HepG2 (cell line): ENCODE measurements around the gene MYO1B. TPM values are rescaled to one million over a fixed set of nuclear protein-coding genes. Genes with fewer than 3 reads are reported as not detected.
A peak's percentile ranks its signal among the peaks of the same experiment; 100 is the strongest.

Source experiments
- GABPA ChIP-seq, 2 experiments: IDR thresholded peaks; 2 replicates each; pipeline ENCODE4 v1.6.1; 2011 to 2016; ENCODE audit warnings: low read depth in 2 of 2, low read length in 1 of 2, missing biosample characterization in 1 of 2, missing genetic modification characterization in 1 of 2
- HDAC2 ChIP-seq: sonication (generic); formaldehyde crosslinking; IDR thresholded peaks from 2 replicates; pipeline ENCODE4 v1.4.0; 2020; ENCODE audit warnings: missing genetic modification reagents
- ISX ChIP-seq: sonication (generic); formaldehyde crosslinking; conservative IDR thresholded peaks from 2 replicates; pipeline ENCODE4 v1.5.0; 2020; ENCODE audit warnings: missing genetic modification reagents
- SCMH1 ChIP-seq: sonication (generic); formaldehyde crosslinking; IDR thresholded peaks from 2 replicates; pipeline ENCODE4 v1.9.0; 2021; ENCODE audit warnings: missing genetic modification reagents, mild to moderate bottlenecking, borderline replicate concordance
- SIX1 ChIP-seq: sonication (generic); formaldehyde crosslinking; IDR thresholded peaks from 2 replicates; pipeline ENCODE4 v1.4.0; 2020; ENCODE audit warnings: missing genetic modification reagents, borderline replicate concordance
- SOX6 ChIP-seq, 2 experiments: fragments of 450-650 bp in 1 of 2; sonication (generic) in 1 of 2; formaldehyde crosslinking in 1 of 2; IDR thresholded peaks; 2 replicates each; pipeline versions ENCODE4 v1.4.0 to v1.6.1; 2017 to 2020; ENCODE audit warnings: antibody characterized with exemption in 1 of 2, mild to moderate bottlenecking in 1 of 2, missing genetic modification reagents in 1 of 2
- ZNF562 ChIP-seq: sonication (generic); formaldehyde crosslinking; IDR thresholded peaks from 2 replicates; pipeline ENCODE4 v1.8.0; 2022; ENCODE audit warnings: missing genetic modification reagents, borderline replicate concordance
- ZNF629 ChIP-seq: sonication (generic); formaldehyde crosslinking; conservative IDR thresholded peaks from 2 replicates; pipeline ENCODE4 v1.5.0; 2020; ENCODE audit warnings: missing genetic modification reagents
- ZNF724P ChIP-seq: sonication (generic); formaldehyde crosslinking; IDR thresholded peaks from 2 replicates; pipeline ENCODE4 v1.8.0; 2022; ENCODE audit warnings: missing genetic modification reagents, borderline replicate concordance
- ZNF768 ChIP-seq: sonication (generic); formaldehyde crosslinking; IDR thresholded peaks from 2 replicates; pipeline ENCODE4 v1.4.0; 2020; ENCODE audit warnings: missing genetic modification reagents
- polyA plus RNA-seq, 8 experiments: library from polyadenylated mRNA; depleted of rRNA in 3 of 8; stranded (reverse) in 7 of 8; unstranded in 1 of 8; fragments of >200 nt; fragmentation: Illumina TruSeq in 4 of 8; extraction: Trizol in 4 of 8; gene quantifications; 2 replicates each; pipeline versions ENCODE4 v1.2.1 to v1.2.3, GENCODE V29; 2011 to 2016; ENCODE audit warnings: low read depth in 4 of 8, missing spikeins in 1 of 8, mixed read lengths in 1 of 8; ENCODE audit not compliant: insufficient read depth in 1 of 8
- total RNA-seq, 5 experiments: library from RNA; depleted of rRNA; stranded (reverse); fragments of >200 nt; fragmentation: Illumina TruSeq; extraction: Trizol; gene quantifications; 2 replicates each; pipeline ENCODE4 v1.2.3, GENCODE V29; 2016; ENCODE audit warnings: low read depth in 1 of 5
- TF ChIP-seq, protein P1 (sequence below): sonication (generic); formaldehyde crosslinking; IDR thresholded peaks from 2 replicates; pipeline ENCODE4 v1.5.0; 2020; ENCODE audit warnings: mild to moderate bottlenecking, missing genetic modification reagents, borderline replicate concordance
- TF ChIP-seq, protein P2 (sequence below): sonication (generic); formaldehyde crosslinking; IDR thresholded peaks from 2 replicates; pipeline ENCODE4 v1.9.0; 2021; ENCODE audit warnings: mild to moderate bottlenecking, missing genetic modification reagents

MYO1B gene
- total and polyA plus RNA-seq, 2 of the 13 experiments (the other 11 are each of a cell fraction or from before 2014, with no cell fraction given) = 36.9 to 89.8 TPM

DNA sequence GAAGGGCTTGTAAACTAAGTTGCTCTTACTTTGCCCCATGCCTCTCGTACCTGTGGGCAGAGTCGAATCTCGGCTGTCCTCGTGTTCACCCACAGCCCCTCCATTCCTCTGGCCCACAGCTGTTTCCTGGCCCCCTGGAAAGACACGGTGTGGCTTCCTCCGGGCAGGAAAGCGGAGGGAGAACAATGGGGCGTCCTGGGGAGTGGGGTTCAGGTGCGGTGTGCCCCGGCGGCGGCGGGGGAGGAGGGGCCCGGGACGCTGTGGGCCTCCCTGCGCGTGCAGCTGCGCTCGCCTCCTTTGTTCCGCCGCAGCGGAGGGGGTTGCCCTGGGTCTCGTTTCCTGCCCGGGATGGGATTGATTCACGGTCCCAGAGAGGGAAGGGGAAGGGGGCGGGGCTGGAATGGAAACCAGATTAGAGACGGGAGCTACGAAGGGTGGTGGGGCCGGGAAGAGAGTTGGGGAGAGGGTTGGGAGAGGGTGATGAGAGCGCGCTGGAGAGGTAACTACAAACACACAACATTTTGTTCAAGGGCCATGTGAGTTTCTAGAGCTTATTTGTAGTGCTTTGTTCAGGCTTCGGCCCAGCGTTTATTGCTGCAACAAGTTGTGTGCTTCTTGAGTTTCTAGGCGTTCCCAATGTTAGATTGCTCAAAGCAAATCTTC is 796 bp downstream of the MYO1B start (continued):
- TF ChIP-seq, protein P1, sequence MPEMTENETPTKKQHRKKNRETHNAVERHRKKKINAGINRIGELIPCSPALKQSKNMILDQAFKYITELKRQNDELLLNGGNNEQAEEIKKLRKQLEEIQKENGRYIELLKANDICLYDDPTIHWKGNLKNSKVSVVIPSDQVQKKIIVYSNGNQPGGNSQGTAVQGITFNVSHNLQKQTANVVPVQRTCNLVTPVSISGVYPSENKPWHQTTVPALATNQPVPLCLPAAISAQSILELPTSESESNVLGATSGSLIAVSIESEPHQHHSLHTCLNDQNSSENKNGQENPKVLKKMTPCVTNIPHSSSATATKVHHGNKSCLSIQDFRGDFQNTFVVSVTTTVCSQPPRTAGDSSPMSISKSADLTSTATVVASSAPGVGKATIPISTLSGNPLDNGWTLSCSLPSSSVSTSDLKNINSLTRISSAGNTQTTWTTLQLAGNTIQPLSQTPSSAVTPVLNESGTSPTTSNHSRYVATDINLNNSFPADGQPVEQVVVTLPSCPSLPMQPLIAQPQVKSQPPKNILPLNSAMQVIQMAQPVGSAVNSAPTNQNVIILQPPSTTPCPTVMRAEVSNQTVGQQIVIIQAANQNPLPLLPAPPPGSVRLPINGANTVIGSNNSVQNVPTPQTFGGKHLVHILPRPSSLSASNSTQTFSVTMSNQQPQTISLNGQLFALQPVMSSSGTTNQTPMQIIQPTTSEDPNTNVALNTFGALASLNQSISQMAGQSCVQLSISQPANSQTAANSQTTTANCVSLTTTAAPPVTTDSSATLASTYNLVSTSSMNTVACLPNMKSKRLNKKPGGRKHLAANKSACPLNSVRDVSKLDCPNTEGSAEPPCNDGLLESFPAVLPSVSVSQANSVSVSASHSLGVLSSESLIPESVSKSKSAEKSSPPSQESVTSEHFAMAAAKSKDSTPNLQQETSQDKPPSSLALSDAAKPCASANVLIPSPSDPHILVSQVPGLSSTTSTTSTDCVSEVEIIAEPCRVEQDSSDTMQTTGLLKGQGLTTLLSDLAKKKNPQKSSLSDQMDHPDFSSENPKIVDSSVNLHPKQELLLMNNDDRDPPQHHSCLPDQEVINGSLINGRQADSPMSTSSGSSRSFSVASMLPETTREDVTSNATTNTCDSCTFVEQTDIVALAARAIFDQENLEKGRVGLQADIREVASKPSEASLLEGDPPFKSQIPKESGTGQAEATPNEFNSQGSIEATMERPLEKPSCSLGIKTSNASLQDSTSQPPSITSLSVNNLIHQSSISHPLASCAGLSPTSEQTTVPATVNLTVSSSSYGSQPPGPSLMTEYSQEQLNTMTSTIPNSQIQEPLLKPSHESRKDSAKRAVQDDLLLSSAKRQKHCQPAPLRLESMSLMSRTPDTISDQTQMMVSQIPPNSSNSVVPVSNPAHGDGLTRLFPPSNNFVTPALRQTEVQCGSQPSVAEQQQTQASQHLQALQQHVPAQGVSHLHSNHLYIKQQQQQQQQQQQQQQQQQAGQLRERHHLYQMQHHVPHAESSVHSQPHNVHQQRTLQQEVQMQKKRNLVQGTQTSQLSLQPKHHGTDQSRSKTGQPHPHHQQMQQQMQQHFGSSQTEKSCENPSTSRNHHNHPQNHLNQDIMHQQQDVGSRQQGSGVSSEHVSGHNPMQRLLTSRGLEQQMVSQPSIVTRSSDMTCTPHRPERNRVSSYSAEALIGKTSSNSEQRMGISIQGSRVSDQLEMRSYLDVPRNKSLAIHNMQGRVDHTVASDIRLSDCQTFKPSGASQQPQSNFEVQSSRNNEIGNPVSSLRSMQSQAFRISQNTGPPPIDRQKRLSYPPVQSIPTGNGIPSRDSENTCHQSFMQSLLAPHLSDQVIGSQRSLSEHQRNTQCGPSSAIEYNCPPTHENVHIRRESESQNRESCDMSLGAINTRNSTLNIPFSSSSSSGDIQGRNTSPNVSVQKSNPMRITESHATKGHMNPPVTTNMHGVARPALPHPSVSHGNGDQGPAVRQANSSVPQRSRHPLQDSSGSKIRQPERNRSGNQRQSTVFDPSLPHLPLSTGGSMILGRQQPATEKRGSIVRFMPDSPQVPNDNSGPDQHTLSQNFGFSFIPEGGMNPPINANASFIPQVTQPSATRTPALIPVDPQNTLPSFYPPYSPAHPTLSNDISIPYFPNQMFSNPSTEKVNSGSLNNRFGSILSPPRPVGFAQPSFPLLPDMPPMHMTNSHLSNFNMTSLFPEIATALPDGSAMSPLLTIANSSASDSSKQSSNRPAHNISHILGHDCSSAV = 0 out of 2 replicates have a peak, but pooled peaks have one; percentile 27
- TF ChIP-seq HDAC2 (CRISPR knock-in tag) (peak; percentile 77), SCMH1 (no peak), ZNF629 (CRISPR knock-in tag) (no peak), SIX1 (CRISPR knock-in tag) (no peak), GABPA (IDR thresholded peaks at IDR 0.05; ENCODE audit: low read depth, low read length) (0 out of 2 replicates have a peak, but pooled peaks have one; percentile 29), GABPA (CRISPR knock-in tag; IDR thresholded peaks at IDR 0.05; ENCODE audit: low read depth) (no peak), ISX (no peak), SOX6 (IDR thresholded peaks at IDR 0.05) (no peak), SOX6 (CRISPR knock-in tag; IDR thresholded peaks at IDR 0.05) (peak; percentile 86), ZNF768 (CRISPR knock-in tag) (peak; percentile 67), ZNF562 (CRISPR knock-in tag) (no peak; the same call in 1 of the 2 replicates), ZNF724P (CRISPR knock-in tag) (no peak)
- TF ChIP-seq, protein P2, sequence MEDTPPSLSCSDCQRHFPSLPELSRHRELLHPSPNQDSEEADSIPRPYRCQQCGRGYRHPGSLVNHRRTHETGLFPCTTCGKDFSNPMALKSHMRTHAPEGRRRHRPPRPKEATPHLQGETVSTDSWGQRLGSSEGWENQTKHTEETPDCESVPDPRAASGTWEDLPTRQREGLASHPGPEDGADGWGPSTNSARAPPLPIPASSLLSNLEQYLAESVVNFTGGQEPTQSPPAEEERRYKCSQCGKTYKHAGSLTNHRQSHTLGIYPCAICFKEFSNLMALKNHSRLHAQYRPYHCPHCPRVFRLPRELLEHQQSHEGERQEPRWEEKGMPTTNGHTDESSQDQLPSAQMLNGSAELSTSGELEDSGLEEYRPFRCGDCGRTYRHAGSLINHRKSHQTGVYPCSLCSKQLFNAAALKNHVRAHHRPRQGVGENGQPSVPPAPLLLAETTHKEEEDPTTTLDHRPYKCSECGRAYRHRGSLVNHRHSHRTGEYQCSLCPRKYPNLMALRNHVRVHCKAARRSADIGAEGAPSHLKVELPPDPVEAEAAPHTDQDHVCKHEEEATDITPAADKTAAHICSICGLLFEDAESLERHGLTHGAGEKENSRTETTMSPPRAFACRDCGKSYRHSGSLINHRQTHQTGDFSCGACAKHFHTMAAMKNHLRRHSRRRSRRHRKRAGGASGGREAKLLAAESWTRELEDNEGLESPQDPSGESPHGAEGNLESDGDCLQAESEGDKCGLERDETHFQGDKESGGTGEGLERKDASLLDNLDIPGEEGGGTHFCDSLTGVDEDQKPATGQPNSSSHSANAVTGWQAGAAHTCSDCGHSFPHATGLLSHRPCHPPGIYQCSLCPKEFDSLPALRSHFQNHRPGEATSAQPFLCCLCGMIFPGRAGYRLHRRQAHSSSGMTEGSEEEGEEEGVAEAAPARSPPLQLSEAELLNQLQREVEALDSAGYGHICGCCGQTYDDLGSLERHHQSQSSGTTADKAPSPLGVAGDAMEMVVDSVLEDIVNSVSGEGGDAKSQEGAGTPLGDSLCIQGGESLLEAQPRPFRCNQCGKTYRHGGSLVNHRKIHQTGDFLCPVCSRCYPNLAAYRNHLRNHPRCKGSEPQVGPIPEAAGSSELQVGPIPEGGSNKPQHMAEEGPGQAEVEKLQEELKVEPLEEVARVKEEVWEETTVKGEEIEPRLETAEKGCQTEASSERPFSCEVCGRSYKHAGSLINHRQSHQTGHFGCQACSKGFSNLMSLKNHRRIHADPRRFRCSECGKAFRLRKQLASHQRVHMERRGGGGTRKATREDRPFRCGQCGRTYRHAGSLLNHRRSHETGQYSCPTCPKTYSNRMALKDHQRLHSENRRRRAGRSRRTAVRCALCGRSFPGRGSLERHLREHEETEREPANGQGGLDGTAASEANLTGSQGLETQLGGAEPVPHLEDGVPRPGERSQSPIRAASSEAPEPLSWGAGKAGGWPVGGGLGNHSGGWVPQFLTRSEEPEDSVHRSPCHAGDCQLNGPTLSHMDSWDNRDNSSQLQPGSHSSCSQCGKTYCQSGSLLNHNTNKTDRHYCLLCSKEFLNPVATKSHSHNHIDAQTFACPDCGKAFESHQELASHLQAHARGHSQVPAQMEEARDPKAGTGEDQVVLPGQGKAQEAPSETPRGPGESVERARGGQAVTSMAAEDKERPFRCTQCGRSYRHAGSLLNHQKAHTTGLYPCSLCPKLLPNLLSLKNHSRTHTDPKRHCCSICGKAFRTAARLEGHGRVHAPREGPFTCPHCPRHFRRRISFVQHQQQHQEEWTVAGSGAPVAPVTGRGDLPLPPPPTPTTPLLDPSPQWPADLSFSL = peak; percentile 83
